ENCODE results near the gene ATP7A.
"Not testable (repeated sequence)": the region's sequence is repeated elsewhere in the genome, so short reads cannot be mapped to it uniquely, and the experiment has no call there.

Gene ATP7A

GRCh38 chrX:77910108-77910840 is at the start of gene ATP7A:
ATP7A (plus strand) TSS chrX:77910693; CDS start chrX:77971642, 60,949 bp downstream.
- peak within 1 kb of the TSS; percentile 53 to 66 for H3K4me3 ChIP-seq (replicated peaks in 1 of 2; ENCODE audit: low read depth in 2 of 2, low read length in 2 of 2)
- TF ChIP-seq CTCF (IDR thresholded peaks at IDR 0.05; ENCODE audit: low read depth, low read length) = peak; percentile 56
- peak; percentile 88 to 93 for DNase-seq (ENCODE audit: low read depth in 2 of 2)

GRCh38 chrX:77875372-77875771 is 35.1 kb upstream of the ATP7A start:
- no peak overlapping the region for H3K4me3 ChIP-seq (replicated peaks in 1 of 2; ENCODE audit: low read depth in 2 of 2, low read length in 2 of 2)
- no peak for TF ChIP-seq CTCF (IDR thresholded peaks at IDR 0.05; ENCODE audit: low read depth, low read length)
- no peak for DNase-seq (ENCODE audit: low read depth in 2 of 2)

GRCh38 chrX:77881418-77881817 is 29.1 kb upstream of the ATP7A start:
- H3K4me3 ChIP-seq (replicated peaks in 1 of 2; ENCODE audit: low read depth in 2 of 2, low read length in 2 of 2); DNase-seq (ENCODE audit: low read depth in 2 of 2): not testable (repeated sequence)

- no peak overlapping the region for H3K4me3 ChIP-seq (replicated peaks in 1 of 2; ENCODE audit: low read depth in 2 of 2, low read length in 2 of 2)
- DNase-seq (ENCODE audit: low read depth in 2 of 2) = no peak
- TF ChIP-seq CTCF (IDR thresholded peaks at IDR 0.05; ENCODE audit: low read depth, low read length) = no peak
Observed at GRCh38 chrX:77892887-77893286, 17.6 kb upstream of the ATP7A start.

GRCh38 chrX:77893713-77894112 is 16.8 kb upstream of the ATP7A start:
- no peak for DNase-seq (ENCODE audit: low read depth in 2 of 2)
- no peak for TF ChIP-seq CTCF (IDR thresholded peaks at IDR 0.05; ENCODE audit: low read depth, low read length)
- peak overlapping the region in 1 of 2 donors; percentile 79 for H3K4me3 ChIP-seq (replicated peaks in 1 of 2; ENCODE audit: low read depth in 2 of 2, low read length in 2 of 2)

GRCh38 chrX:77894921-77895886 is 15.3 kb upstream of the ATP7A start, which contains the start of gene MAGT1:
MAGT1 (minus strand) TSS chrX:77895435; CDS start chrX:77895410, 25 bp downstream.
- peak; percentile 97 to 98 for DNase-seq (ENCODE audit: low read depth in 2 of 2)
- peak within 1 kb of the TSS; percentile 68 to 79 for H3K4me3 ChIP-seq (replicated peaks in 1 of 2; ENCODE audit: low read depth in 2 of 2, low read length in 2 of 2)
- TF ChIP-seq CTCF (IDR thresholded peaks at IDR 0.05; ENCODE audit: low read depth, low read length) = no peak

Data from cardiac fibroblast (primary cell).